Cardiac fibroblast (primary cell): ENCODE measurements around the gene CTIF.

Experiments
- DNase-seq, 2 donors: peaks; one replicate each; pipeline versions ENCODE4 v3.0.0 to v3.0.0-alpha.2; 2010; ENCODE audit warnings: low read depth in 2 of 2
- H3K4me3 ChIP-seq, 2 donors: replicated peaks in 1 of 2; 1 replicate in 1 of 2; 2 replicates in 1 of 2; pipeline ENCODE4 v1.5.1; 2011; ENCODE audit warnings: low read depth in 2 of 2, low read length in 2 of 2, mild to moderate bottlenecking in 2 of 2, moderate library complexity in 1 of 2
- CTCF ChIP-seq: IDR thresholded peaks from one replicate; pipeline ENCODE4 v1.5.1; 2011; ENCODE audit warnings: low read depth, mild to moderate bottlenecking, low read length, inconsistent platforms

CTIF gene

DNA sequence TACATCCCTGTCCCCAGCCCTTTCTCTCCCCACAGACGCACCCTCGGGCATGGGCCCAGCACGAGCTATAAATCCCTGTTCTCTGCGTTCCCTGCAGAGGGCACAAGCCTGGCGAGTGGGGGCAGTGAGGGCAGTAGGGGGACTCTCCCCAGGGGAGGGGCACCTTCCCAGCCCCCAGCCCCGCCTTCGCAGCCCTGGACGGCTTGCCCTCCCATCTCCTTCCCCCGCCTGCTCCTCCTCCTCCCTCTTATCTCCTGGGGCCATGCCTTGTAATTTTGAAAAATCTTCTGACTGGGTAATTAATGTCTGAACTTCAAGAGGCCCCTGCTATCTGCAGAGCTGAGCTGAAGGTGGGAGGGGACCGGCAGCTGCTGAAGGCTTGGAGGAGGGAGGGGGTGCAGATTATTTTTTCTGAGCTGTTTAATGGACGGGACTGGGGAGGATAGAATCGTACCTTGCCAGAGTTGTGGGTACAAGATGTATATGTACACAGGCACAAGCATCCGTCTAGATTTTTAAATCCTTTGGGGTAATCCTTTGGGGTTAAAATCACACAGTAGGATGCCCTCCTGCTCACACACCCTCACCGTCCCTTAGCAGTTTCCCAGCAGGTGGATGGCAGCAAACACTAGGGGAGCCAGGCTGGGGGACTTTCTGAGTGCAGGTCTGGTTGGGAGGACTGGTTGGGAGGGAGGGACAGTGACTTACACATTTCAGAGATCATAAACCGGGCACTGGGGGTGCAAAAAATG lies 290.0 kb downstream of the CTIF start:
- H3K4me3 ChIP-seq, result no peak overlapping the region
- DNase-seq, result no peak

GRCh38 chr18:48829443-48830149 lies 290.8 kb downstream of the CTIF start:
- TF ChIP-seq CTCF, result no peak
- no peak for DNase-seq
- H3K4me3 ChIP-seq, result no peak overlapping the region

More for the DNA sequence above, 290.0 kb downstream of the CTIF start:
- no peak for TF ChIP-seq CTCF

GRCh38 chr18:48831113-48831759 lies 292.4 kb downstream of the CTIF start:
- DNase-seq, result no peak
- no peak overlapping the region for H3K4me3 ChIP-seq
- TF ChIP-seq CTCF, result no peak

- TF ChIP-seq CTCF, result no peak
- no peak for DNase-seq
- H3K4me3 ChIP-seq, result no peak overlapping the region
Measured at GRCh38 chr18:48831802-48832201, 293.0 kb downstream of the CTIF start.

- peak; percentile 71 to 81 for DNase-seq
- H3K4me3 ChIP-seq, result peak overlapping the region in 1 of 2 donors; percentile 7
- TF ChIP-seq CTCF, result no peak
Measured at GRCh38 chr18:48832938-48833700, 294.3 kb downstream of the CTIF start.

DNA sequence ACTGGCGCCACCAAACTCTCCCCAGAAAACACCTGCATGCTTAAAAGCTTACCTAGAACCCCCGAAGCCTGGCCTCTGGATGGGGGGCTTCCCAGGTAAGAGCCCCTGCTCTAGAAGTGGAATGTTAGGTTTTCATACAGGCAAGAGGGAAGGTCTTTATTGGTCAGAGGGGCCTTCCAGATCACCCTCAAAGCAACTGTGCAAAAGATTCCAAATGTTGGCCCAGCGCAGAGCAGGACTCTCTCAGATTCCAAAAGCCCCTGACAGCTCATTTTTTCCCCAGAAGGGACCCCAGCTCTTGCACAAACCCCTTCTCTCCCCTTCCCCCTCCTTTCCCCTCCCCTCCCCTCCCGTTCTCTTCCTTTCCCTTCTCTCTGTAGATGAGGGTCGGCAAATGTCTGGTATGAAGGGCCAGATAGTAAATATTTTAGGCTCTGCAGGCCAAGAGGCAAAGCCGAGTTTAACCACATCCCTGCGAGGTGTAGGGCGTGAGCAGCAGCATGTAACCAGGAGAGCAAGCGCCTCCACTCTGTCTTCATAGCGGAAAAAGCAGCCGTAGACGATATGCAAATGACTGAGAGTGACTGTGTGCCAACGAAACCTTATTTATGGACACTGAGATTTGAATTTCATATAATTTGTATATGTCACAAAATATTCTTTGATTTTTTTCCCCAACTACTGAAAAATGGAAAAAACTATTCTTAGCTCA lies 295.0 kb downstream of the CTIF start:
- H3K4me3 ChIP-seq, result peak overlapping the region in 1 of 2 donors; percentile 18
- peak in 1 of 2 donors; percentile 32 for DNase-seq
- no peak for TF ChIP-seq CTCF
